Central memory CD8-positive, alpha-beta T cell (primary cell): ENCODE data around the gene RYR1.
"Not testable (repeated sequence)": the region's sequence is repeated elsewhere in the genome, so short reads cannot be mapped to it uniquely, and the experiment has no call there.

Experiments
- ATAC-seq: fragments of 150-1000 bp; cut with Tn5 transposase; replicated peaks from 2 replicates; pipeline ENCODE4 v1.10.0; 2022; ENCODE audit warnings: mild to moderate bottlenecking, moderate FRiP score, moderate number of reproducible peaks; ENCODE audit not compliant: poor library complexity, severe bottlenecking; ENCODE audit errors: extremely low read depth
- DNase-seq, 2 donors: peaks; one replicate each; pipeline ENCODE4 v3.0.0; 2021; ENCODE audit warnings: low spot score in 2 of 2
- H3K27ac Mint-ChIP-seq: one replicate; pipeline ENCODE4 v1.8.0; 2022; ENCODE audit warnings: low read depth, mild to moderate bottlenecking, moderate library complexity, mixed read lengths
- H3K27me3 Mint-ChIP-seq: one replicate; pipeline ENCODE4 v1.8.0; 2022; ENCODE audit warnings: mixed read lengths
- H3K36me3 Mint-ChIP-seq: one replicate; pipeline ENCODE4 v1.8.0; 2022; ENCODE audit warnings: mild to moderate bottlenecking, moderate library complexity, mixed read lengths; ENCODE audit not compliant: insufficient read depth
- H3K4me1 Mint-ChIP-seq: one replicate; pipeline ENCODE4 v1.8.0; 2022; ENCODE audit warnings: mixed read lengths
- H3K4me3 Mint-ChIP-seq: one replicate; pipeline ENCODE4 v1.8.0; 2022; ENCODE audit warnings: mild to moderate bottlenecking, moderate library complexity, mixed read lengths
- H3K9me3 Mint-ChIP-seq: one replicate; pipeline ENCODE4 v1.8.0; 2022; ENCODE audit warnings: mixed read lengths

Gene RYR1

GRCh38 chr19:38596057-38596981, 162.8 kb downstream of the RYR1 start:
- peaks cover 11% of the 10 kb centered on the region for H3K4me1 Mint-ChIP-seq
- no peaks in the 10 kb centered on the region for H3K9me3 Mint-ChIP-seq
- H3K36me3 Mint-ChIP-seq: peaks cover 56% of the 10 kb centered on the region
- DNase-seq (no peak), ATAC-seq (no peak)
- no peak overlapping the region for H3K27ac Mint-ChIP-seq
- H3K27me3 Mint-ChIP-seq: no peaks in the 10 kb centered on the region
- no peak overlapping the region for H3K4me3 Mint-ChIP-seq

- Mint-ChIP-seq H3K27me3 (no peaks in the 10 kb centered on the region), H3K4me3 (no peak overlapping the region), H3K27ac (no peak overlapping the region), H3K36me3 (peaks cover 54% of the 10 kb centered on the region), H3K4me1 (peaks cover 15% of the 10 kb centered on the region), H3K9me3 (no peaks in the 10 kb centered on the region)
- DNase-seq (no peak), ATAC-seq (no peak)
These were observed 163.6 kb downstream of the RYR1 start for GRCh38 chr19:38597075-38597474.

GRCh38 chr19:38599722-38600121, 166.2 kb downstream of the RYR1 start:
- Mint-ChIP-seq H3K27ac (peak overlapping the region; percentile 56), H3K4me3 (no peak overlapping the region), H3K27me3 (no peaks in the 10 kb centered on the region), H3K36me3 (peaks cover 48% of the 10 kb centered on the region), H3K4me1 (peaks cover 15% of the 10 kb centered on the region), H3K9me3 (no peaks in the 10 kb centered on the region)
- ATAC-seq (no peak), DNase-seq (no peak)

- not testable (repeated sequence) for H3K27me3 Mint-ChIP-seq, DNase-seq, H3K9me3 Mint-ChIP-seq, H3K27ac Mint-ChIP-seq, H3K4me3 Mint-ChIP-seq, ATAC-seq
- Mint-ChIP-seq H3K4me1 (peaks cover 30% of the 10 kb centered on the region), H3K36me3 (peaks cover 56% of the 10 kb centered on the region)
These were observed 169.4 kb downstream of the RYR1 start for GRCh38 chr19:38602856-38603255.

- Mint-ChIP-seq H3K4me3 (no peak overlapping the region), H3K9me3 (no peaks in the 10 kb centered on the region), H3K27me3 (no peaks in the 10 kb centered on the region), H3K36me3 (peaks cover 66% of the 10 kb centered on the region), H3K27ac (peak overlapping the region; percentile 77), H3K4me1 (peaks cover 26% of the 10 kb centered on the region)
- ATAC-seq: no peak
- no peak for DNase-seq
These were observed 172.6 kb downstream of the RYR1 start for GRCh38 chr19:38606131-38606530.

- no peak for DNase-seq
- Mint-ChIP-seq H3K4me1 (peaks cover 58% of the 10 kb centered on the region), H3K27me3 (no peaks in the 10 kb centered on the region), H3K9me3 (no peaks in the 10 kb centered on the region), H3K27ac (peak overlapping the region; percentile 78), H3K4me3 (peak overlapping the region; percentile 97), H3K36me3 (peaks cover 61% of the 10 kb centered on the region)
- no peak for ATAC-seq
These were observed 180.8 kb downstream of the RYR1 start for GRCh38 chr19:38614289-38614688.

GRCh38 chr19:38615007-38615581, 181.6 kb downstream of the RYR1 start:
- peaks cover 57% of the 10 kb centered on the region for H3K36me3 Mint-ChIP-seq
- no peak for ATAC-seq
- peak overlapping the region; percentile 76 for H3K27ac Mint-ChIP-seq

GRCh38 chr19:38616265-38616664, 182.8 kb downstream of the RYR1 start:
- Mint-ChIP-seq H3K36me3 (peaks cover 53% of the 10 kb centered on the region), H3K9me3 (no peaks in the 10 kb centered on the region), H3K27me3 (no peaks in the 10 kb centered on the region), H3K4me3 (peak overlapping the region; percentile 97), H3K4me1 (peaks cover 65% of the 10 kb centered on the region), H3K27ac (peak overlapping the region; percentile 99)
- DNase-seq (no peak), ATAC-seq (no peak)

More at GRCh38 chr19:38615007-38615581, 181.6 kb downstream of the RYR1 start:
- no peak for DNase-seq
- no peaks in the 10 kb centered on the region for H3K9me3 Mint-ChIP-seq
- peak overlapping the region; percentile 97 for H3K4me3 Mint-ChIP-seq
- peaks cover 66% of the 10 kb centered on the region for H3K4me1 Mint-ChIP-seq
- no peaks in the 10 kb centered on the region for H3K27me3 Mint-ChIP-seq

GRCh38 chr19:38617283-38617763, 183.8 kb downstream of the RYR1 start:
- Mint-ChIP-seq H3K4me1 (peaks cover 62% of the 10 kb centered on the region), H3K27ac (peak overlapping the region; percentile 99), H3K36me3 (peaks cover 55% of the 10 kb centered on the region), H3K9me3 (no peaks in the 10 kb centered on the region), H3K4me3 (peak overlapping the region; percentile 97), H3K27me3 (no peaks in the 10 kb centered on the region)
- ATAC-seq (no peak), DNase-seq (no peak)

- Mint-ChIP-seq H3K27me3 (no peaks in the 10 kb centered on the region), H3K27ac (peak within 1 kb of the TSS; percentile 99), H3K36me3 (peaks cover 52% of the 10 kb centered on the region), H3K4me3 (peak within 1 kb of the TSS; percentile 97), H3K4me1 (peaks cover 56% of the 10 kb centered on the region), H3K9me3 (no peaks in the 10 kb centered on the region)
- ATAC-seq: peak; percentile 66
- peak; percentile 42 to 45 for DNase-seq
These were observed 184.5 kb downstream of the RYR1 start, which contains the start of gene MAP4K1 for GRCh38 chr19:38617764-38618589. TSS of gene MAP4K1 (minus strand) at chr19:38617953. CDS start at chr19:38617895, 58 bp downstream.

- peak; percentile 91 for DNase-seq
- Mint-ChIP-seq H3K27ac (peak within 1 kb of the TSS; percentile 99), H3K4me1 (peaks cover 49% of the 10 kb centered on the region), H3K4me3 (peak within 1 kb of the TSS; percentile 97), H3K9me3 (no peaks in the 10 kb centered on the region), H3K27me3 (no peaks in the 10 kb centered on the region), H3K36me3 (peaks cover 49% of the 10 kb centered on the region)
- ATAC-seq: peak; percentile 65
These were observed 185.3 kb downstream of the RYR1 start, which contains the start of gene EIF3K for GRCh38 chr19:38618590-38619360. TSS of gene EIF3K (plus strand) at chr19:38619188. CDS start at chr19:38619269, 81 bp downstream.
